Measurements from ENCODE around the gene PCCA. TPM values are rescaled to one million over a fixed set of nuclear protein-coding genes. Genes with fewer than 3 reads are reported as not detected.
A peak's percentile ranks its signal among the peaks of the same experiment; 100 is the strongest.

PCCA gene
- total and polyA plus RNA-seq, 2 donors (not counting 1 experiment from before 2014, with no cell fraction given) = 11.2 to 73.0 TPM

- Histone ChIP-seq H3K4me3 (replicated peaks in 1 of 4; ENCODE audit: control extremely low read depth in 1 of 4, insufficient read depth in 1 of 4, low read depth in 3 of 4, low read length in 4 of 4) (no peak overlapping the region), H3K4me1 (ENCODE audit: control insufficient read depth, extremely low read depth, insufficient read depth, low read length) (no peaks in the 10 kb centered on the region), H3K4me2 (ENCODE audit: extremely low read depth, insufficient read depth, low read length) (no peak overlapping the region), H3K36me3 (ENCODE audit: control insufficient read depth, insufficient read depth, low read length) (peaks cover 2% of the 10 kb centered on the region), H4K20me1 (ENCODE audit: control insufficient read depth, extremely low read depth, insufficient read depth, low read length) (no peaks in the 10 kb centered on the region), H2AFZ (ENCODE audit: low read length) (no peak overlapping the region), H3K27me3 (ENCODE audit: control insufficient read depth, insufficient read depth, low read length) (no peaks in the 10 kb centered on the region), H3K9me3 (ENCODE audit: control insufficient read depth, insufficient read depth, low read depth, low read length) (no peaks in the 10 kb centered on the region), H3K79me2 (ENCODE audit: control insufficient read depth, insufficient read depth, low read length) (no peaks in the 10 kb centered on the region), H3K27ac (ENCODE audit: insufficient read depth, low read length) (no peak overlapping the region), H3K9ac (ENCODE audit: insufficient read depth, low read length) (no peak overlapping the region)
- TF ChIP-seq CTCF (conservative IDR thresholded peaks at IDR 0.05 in 1 of 2, IDR thresholded peaks at IDR 0.05 in 1 of 2; ENCODE audit: low read depth in 1 of 2, low read length in 2 of 2) = no peak
- TF ChIP-seq EZH2 (IDR thresholded peaks at IDR 0.05; ENCODE audit: low read length, missing control alignments) = no peak
- DNase-seq (ENCODE audit: low read depth in 2 of 2) = no peak
These were observed 184.7 kb downstream of the PCCA start for GRCh38 chr13:100273552-100273951.

- Histone ChIP-seq H3K4me3 (replicated peaks in 1 of 4; ENCODE audit: control extremely low read depth in 1 of 4, insufficient read depth in 1 of 4, low read depth in 3 of 4, low read length in 4 of 4) (no peak overlapping the region), H3K9ac (ENCODE audit: insufficient read depth, low read length) (no peak overlapping the region), H3K79me2 (ENCODE audit: control insufficient read depth, insufficient read depth, low read length) (no peaks in the 10 kb centered on the region), H2AFZ (ENCODE audit: low read length) (no peak overlapping the region), H3K27me3 (ENCODE audit: control insufficient read depth, insufficient read depth, low read length) (no peaks in the 10 kb centered on the region), H3K9me3 (ENCODE audit: control insufficient read depth, insufficient read depth, low read depth, low read length) (no peaks in the 10 kb centered on the region), H3K4me2 (ENCODE audit: extremely low read depth, insufficient read depth, low read length) (no peak overlapping the region), H3K4me1 (ENCODE audit: control insufficient read depth, extremely low read depth, insufficient read depth, low read length) (no peaks in the 10 kb centered on the region), H3K27ac (ENCODE audit: insufficient read depth, low read length) (no peak overlapping the region), H4K20me1 (ENCODE audit: control insufficient read depth, extremely low read depth, insufficient read depth, low read length) (no peaks in the 10 kb centered on the region), H3K36me3 (ENCODE audit: control insufficient read depth, insufficient read depth, low read length) (peaks cover 2% of the 10 kb centered on the region)
- TF ChIP-seq CTCF (conservative IDR thresholded peaks at IDR 0.05 in 1 of 2, IDR thresholded peaks at IDR 0.05 in 1 of 2; ENCODE audit: low read depth in 1 of 2, low read length in 2 of 2) = no peak
- no peak for TF ChIP-seq EZH2 (IDR thresholded peaks at IDR 0.05; ENCODE audit: low read length, missing control alignments)
- peak; percentile 26 to 63 for DNase-seq (ENCODE audit: low read depth in 2 of 2)
These were observed 186.1 kb downstream of the PCCA start for GRCh38 chr13:100274942-100275506.

GRCh38 chr13:100275746-100276145 lies 186.9 kb downstream of the PCCA start:
- Histone ChIP-seq H3K4me3 (replicated peaks in 1 of 4; ENCODE audit: control extremely low read depth in 1 of 4, insufficient read depth in 1 of 4, low read depth in 3 of 4, low read length in 4 of 4) (no peak overlapping the region), H3K27ac (ENCODE audit: insufficient read depth, low read length) (no peak overlapping the region), H4K20me1 (ENCODE audit: control insufficient read depth, extremely low read depth, insufficient read depth, low read length) (no peaks in the 10 kb centered on the region), H3K4me1 (ENCODE audit: control insufficient read depth, extremely low read depth, insufficient read depth, low read length) (no peaks in the 10 kb centered on the region), H3K9ac (ENCODE audit: insufficient read depth, low read length) (no peak overlapping the region), H3K79me2 (ENCODE audit: control insufficient read depth, insufficient read depth, low read length) (no peaks in the 10 kb centered on the region), H3K27me3 (ENCODE audit: control insufficient read depth, insufficient read depth, low read length) (no peaks in the 10 kb centered on the region), H3K4me2 (ENCODE audit: extremely low read depth, insufficient read depth, low read length) (no peak overlapping the region), H3K36me3 (ENCODE audit: control insufficient read depth, insufficient read depth, low read length) (peaks cover 2% of the 10 kb centered on the region), H3K9me3 (ENCODE audit: control insufficient read depth, insufficient read depth, low read depth, low read length) (no peaks in the 10 kb centered on the region), H2AFZ (ENCODE audit: low read length) (no peak overlapping the region)
- DNase-seq (ENCODE audit: low read depth in 2 of 2) = no peak
- TF ChIP-seq CTCF (conservative IDR thresholded peaks at IDR 0.05 in 1 of 2, IDR thresholded peaks at IDR 0.05 in 1 of 2; ENCODE audit: low read depth in 1 of 2, low read length in 2 of 2) (no peak), EZH2 (IDR thresholded peaks at IDR 0.05; ENCODE audit: low read length, missing control alignments) (no peak)
